ENCODE measurements around the gene RFLNA.

RFLNA gene

DNA sequence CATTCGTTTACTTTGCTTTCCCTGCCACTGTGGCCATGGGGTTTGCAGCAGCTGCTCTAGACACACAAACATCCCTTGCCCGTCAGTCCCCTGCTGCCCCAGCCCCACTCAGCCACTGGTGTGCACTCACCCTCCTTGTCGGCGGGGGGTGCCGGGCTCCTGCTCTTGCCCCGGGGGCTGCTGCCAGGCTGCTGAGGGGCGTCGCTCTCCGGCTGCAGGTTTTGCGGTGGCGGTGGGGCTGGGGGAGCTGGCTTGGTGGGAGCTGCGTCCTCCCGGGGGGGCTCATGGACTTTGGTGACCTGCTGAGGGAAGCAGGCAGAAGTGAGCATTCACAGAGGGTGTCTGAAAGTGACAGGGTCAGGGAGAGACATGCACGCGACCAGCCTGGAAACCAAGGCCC is 67.1 kb downstream of the RFLNA start:
- TF ChIP-seq MAX (IDR thresholded peaks at IDR 0.05; ENCODE audit: low read depth, low read length) = no peak
- no peak overlapping the region for H3K4me3 ChIP-seq (ENCODE audit: low read depth, low read length)
- DNase-seq (ENCODE audit: low read depth) = no peak

- H3K4me3 ChIP-seq (ENCODE audit: low read depth, low read length) = no peak overlapping the region
- TF ChIP-seq, protein P1, sequence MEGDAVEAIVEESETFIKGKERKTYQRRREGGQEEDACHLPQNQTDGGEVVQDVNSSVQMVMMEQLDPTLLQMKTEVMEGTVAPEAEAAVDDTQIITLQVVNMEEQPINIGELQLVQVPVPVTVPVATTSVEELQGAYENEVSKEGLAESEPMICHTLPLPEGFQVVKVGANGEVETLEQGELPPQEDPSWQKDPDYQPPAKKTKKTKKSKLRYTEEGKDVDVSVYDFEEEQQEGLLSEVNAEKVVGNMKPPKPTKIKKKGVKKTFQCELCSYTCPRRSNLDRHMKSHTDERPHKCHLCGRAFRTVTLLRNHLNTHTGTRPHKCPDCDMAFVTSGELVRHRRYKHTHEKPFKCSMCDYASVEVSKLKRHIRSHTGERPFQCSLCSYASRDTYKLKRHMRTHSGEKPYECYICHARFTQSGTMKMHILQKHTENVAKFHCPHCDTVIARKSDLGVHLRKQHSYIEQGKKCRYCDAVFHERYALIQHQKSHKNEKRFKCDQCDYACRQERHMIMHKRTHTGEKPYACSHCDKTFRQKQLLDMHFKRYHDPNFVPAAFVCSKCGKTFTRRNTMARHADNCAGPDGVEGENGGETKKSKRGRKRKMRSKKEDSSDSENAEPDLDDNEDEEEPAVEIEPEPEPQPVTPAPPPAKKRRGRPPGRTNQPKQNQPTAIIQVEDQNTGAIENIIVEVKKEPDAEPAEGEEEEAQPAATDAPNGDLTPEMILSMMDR (IDR thresholded peaks at IDR 0.05; ENCODE audit: low read depth, low read length) = no peak
- no peak for TF ChIP-seq MAX (IDR thresholded peaks at IDR 0.05; ENCODE audit: low read depth, low read length)
- TF ChIP-seq POLR2A (IDR thresholded peaks at IDR 0.05; ENCODE audit: extremely low read depth, insufficient read length) = no peak
- TF ChIP-seq MYC (IDR thresholded peaks at IDR 0.05; ENCODE audit: low read depth, low read length) = no peak
- no peak for DNase-seq (ENCODE audit: low read depth)
These were observed 68.6 kb downstream of the RFLNA start for GRCh38 chr12:124363353-124363965.

- no peak for TF ChIP-seq POLR2A (IDR thresholded peaks at IDR 0.05; ENCODE audit: extremely low read depth, insufficient read length)
- TF ChIP-seq, protein P1 (IDR thresholded peaks at IDR 0.05; ENCODE audit: low read depth, low read length) = no peak
- TF ChIP-seq MYC (IDR thresholded peaks at IDR 0.05; ENCODE audit: low read depth, low read length) = no peak
- TF ChIP-seq MAX (IDR thresholded peaks at IDR 0.05; ENCODE audit: low read depth, low read length) = no peak
- no peak overlapping the region for H3K4me3 ChIP-seq (ENCODE audit: low read depth, low read length)
- DNase-seq (ENCODE audit: low read depth) = no peak
These were observed 69.7 kb downstream of the RFLNA start for GRCh38 chr12:124364543-124364942.

Data from NB4 (cell line).